SIG-M5 (cell line): ENCODE measurements around the gene PDHX.
"Not testable (repeated sequence)": the region's sequence is repeated elsewhere in the genome, so short reads cannot be mapped to it uniquely, and the experiment has no call there.

ENCODE experiments used
- DNase-seq: peaks from one replicate; lab custom pipeline; 2025; lab: John Stamatoyannopoulos, UW

The PDHX gene

DNA sequence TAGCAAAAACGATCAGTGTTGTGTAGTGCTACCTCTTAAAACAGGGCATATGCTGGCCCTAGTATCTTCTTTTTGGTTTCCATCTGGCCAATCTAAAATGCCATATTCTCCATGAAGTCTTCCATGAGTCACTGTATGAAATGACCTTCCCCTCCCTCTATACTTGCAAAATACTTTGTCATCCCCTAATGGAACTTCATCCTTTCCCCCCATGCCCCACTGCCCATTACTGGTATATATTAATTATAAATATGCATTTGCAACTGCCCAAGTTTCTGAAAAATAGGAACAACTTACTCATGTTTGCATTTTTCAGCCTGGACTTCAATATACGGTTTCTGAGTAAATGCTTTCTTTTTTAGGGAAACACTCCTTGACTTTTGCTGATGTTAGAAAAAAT lies 4.7 kb upstream of the PDHX start:
- no peak for DNase-seq

DNA sequence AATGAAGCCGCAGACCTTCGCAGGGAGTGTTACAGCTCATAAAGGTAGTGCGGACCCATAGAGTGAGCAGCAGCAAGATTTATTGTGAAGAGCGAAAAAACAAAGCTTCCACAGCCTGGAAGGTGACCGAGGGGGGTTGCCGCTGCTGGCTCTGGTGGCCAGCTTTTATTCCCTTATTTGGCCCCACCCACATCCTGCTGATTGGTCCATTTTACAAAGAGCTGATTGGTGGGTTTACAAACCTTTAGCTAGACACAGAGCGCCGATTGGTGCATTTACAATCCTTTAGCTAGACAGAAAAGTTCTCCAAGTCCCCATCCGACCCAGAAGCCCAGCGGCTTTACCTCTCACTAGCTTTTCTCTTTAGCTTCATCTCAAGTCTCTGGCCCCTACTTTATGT lies 2.9 kb upstream of the PDHX start:
- DNase-seq: not testable (repeated sequence)

DNA sequence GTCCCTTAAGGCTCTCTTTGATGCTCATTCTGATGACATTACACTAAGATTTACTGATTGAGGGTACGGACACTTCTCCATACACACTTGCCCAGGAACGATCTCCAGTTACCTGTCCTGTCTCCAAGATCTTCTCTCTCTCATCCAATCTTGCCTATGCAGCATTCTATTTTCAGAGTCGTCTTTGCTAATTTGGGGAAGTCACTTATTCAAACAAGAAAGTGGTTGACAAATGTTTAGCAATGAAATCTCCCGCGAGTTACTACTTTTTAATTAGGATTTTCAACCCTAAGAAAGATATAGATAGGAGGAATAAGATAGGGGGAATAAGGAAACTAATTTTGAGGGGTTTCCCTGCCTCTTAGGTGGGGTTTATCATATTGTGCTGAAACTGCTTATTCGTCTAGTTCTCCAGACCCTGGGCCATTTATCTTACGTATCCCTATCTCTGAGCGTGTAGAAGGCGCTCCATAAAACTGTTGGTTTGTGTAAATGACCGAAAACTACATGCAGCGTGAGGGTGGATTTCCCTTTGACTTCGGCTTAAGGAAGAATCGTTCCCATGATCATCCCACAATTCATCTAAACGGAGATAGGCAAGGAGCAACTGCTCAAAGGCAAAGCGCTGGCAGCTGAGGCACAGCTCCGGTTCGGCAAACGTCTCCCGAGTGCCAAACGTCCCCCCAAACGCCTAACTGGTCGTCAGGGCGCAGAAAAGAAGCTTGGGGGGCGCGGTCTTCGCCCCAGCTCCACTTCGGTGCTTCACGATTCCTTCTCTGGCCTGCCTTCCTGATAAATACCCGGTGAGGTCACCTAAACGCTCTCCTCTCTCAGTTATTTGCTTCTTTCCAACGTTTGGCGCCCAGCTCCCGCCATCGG lies 1.0 kb upstream of the PDHX start:
- no peak for DNase-seq

DNA sequence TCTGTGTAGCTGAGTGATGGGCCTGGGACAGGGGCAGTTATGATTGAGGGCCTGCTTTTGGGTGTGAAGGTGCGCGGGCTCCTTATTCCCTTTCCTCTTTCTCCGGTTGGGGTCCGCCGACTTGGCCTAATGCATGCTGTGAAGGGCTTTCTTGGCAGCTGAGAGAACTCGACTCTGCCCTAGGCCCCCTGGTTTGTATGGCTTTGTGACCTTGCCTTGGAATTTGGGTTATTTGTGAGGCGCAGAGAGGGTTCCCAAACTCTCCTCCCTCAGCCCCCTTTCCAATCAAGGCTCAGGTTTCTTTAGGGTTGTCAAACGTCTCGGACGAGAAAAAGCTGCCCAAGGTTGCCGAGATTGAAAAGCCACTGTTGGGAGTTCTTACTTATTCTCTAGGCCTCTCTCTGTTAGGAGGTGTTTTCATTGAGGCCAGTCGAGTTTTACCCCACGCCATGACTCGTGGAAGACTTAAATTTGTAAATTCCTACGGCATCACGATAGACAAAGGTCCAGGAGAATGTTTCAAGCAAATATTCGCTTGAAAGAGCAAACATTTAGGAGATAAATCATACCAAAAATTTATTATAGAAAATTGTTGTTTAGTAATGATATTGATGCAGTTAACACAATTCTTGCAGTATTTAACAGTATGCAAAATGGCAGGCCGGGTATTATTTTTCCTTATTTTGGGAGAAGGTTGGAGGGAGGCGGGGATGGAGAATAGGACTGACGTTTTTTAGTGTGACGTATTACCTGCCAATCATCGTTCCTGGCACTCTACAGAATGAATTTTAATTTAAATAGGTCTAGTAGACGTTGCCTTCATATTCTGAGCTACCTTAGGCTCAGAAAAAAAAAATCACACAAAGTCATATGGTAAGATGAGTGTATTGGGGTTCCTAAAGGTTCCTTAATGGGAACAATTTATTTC lies 689 bp downstream of the PDHX start:
- no peak for DNase-seq

DNA sequence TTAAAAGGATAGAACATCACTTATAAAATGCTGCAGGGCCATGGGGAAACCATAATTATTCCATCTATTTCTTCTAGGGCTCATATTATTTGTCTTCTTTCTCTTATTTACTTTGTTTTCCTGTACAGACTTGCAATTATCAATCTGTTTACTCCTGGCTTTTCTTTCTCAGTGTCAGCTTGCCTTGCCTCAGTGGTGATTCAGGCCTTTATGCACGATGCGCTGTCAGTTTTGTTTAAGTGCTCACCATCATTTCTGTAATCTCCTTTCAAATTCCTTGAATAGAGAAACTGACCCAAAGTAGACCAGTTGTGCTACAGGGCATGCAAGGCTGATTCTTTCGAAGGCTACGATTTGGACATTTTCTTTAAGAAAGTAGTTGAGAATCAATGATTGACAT lies 4.7 kb downstream of the PDHX start:
- no peak for DNase-seq

DNA sequence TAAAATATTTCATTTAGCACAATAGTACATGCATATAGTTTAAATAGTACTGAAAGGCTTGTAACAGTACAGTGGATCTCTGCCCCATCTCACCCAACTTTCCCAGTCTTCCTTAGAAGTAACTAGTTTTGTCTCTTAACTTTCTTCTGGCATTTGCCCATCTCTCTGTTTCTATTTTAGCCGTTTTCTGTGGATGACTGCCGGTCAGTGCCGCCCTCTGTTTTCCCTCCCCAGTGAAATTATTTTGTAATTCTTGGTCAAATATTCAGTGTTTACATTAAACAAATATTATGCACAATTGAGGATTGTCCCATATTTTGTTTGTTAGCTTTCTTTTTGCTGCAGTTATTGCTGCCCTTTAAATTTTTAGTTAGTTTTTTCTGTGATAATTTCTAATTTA lies 8.3 kb downstream of the PDHX start:
- DNase-seq: no peak

DNA sequence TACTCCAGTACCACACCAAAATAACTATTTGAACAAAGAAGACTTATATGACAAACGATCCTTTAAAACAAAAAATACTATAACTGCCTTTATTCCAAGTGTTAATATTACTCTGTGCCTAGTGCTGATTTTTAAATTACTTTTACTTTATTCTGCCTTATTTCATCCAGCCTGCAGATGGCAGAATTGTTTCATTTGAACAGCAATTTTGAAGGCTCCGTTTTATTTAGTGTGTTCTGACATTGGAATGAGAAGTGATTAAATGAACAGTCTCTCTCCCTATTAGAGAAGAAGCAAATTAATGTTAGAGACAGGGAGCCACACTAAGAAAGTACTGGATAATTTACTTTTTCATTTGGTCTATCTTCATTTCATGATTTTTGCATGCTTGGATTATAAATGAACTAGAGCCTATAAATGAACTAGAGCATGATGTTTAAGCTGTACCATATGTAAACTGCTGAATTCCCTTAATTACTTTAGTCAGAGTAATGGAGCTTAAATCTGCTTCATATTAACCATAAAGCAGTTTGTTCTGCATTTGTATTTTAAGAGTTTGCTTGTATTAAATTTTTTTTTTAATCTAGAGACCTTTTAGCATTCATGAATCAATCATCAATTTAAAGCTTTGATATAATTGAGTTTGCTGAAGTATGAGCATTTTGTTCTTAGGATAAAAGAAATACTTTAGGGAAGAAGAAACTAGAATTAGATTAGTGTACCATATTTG lies 9.8 kb downstream of the PDHX start:
- no peak for DNase-seq

DNA sequence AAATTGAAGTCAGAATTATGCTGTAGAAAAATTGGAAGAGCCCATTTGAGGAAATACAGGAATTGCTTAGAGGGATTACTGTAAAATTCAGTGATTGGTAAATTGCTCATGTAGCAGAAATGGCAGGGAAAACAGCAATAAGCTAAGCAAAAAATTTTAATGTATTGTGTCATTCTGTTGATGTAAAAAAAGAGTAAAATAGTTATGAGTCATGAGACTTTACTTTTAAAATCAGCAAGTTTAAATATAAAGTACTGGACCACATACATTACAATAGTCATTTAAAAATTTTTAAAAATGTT lies 10.4 kb downstream of the PDHX start:
- DNase-seq: no peak

DNA sequence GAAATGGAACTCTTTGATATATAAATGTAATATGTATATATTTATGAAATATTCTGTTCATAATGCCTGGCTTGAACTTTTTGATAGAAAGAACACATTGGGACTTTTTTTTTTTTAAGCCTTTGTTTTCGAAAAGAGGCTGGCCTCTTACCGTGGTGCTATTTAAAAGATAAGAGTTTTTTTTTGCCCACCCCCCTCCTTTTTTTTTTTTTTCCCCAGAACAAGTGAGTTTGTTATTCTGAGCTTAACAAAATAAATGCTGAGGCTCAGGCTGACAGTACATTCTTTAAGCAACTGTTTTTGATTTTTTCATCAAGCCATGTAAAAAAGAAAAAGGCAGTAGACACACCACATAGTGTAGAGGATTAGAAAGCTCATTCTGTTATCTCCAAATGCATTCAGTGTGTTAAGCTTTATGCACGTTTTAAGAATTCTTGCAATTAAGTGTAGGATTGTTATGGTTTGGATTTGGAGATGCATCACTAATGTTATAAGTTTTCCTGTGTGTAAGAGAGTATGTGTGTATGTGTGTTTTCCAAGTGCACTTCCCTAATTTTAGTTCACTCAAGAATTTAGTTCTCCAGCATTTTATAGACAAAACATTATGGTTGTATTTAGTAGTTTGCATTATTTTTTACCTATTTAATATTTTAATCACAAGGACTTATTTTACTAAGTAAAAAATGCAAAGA lies 12.0 kb downstream of the PDHX start:
- DNase-seq: no peak

DNA sequence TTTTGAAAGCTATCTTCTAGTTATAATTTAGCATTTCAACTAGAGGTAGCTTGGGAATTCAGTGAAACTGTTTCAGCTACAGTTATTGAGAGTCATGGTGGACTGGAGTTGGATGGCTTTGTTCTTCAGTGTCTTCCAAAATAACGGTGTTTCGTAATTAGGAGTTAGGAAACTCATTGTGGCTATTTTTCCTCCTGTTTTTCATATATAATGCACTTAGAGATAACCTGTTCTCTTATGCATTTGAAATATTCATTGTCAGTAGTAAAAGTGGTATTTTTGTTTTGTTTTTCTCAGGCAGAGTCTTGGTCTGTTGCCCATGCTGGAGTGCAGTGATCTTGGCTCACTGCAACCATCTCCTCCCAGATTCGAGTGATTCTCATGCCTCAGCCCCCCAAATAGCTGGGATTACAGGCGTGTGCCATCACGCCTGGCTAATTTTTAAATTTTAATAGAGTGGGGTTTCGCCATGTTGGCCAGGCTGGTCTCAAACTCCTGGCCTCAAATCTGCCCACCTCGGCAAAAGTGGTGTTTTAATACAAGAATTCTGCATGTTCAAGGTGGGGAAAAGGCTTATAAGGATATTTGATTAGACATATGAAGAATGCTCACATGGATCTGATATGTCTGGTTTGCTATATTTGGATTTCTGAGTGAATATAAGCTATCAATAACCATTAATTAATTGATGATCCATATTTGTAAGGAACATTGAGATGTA lies 12.7 kb downstream of the PDHX start:
- no peak for DNase-seq

DNA sequence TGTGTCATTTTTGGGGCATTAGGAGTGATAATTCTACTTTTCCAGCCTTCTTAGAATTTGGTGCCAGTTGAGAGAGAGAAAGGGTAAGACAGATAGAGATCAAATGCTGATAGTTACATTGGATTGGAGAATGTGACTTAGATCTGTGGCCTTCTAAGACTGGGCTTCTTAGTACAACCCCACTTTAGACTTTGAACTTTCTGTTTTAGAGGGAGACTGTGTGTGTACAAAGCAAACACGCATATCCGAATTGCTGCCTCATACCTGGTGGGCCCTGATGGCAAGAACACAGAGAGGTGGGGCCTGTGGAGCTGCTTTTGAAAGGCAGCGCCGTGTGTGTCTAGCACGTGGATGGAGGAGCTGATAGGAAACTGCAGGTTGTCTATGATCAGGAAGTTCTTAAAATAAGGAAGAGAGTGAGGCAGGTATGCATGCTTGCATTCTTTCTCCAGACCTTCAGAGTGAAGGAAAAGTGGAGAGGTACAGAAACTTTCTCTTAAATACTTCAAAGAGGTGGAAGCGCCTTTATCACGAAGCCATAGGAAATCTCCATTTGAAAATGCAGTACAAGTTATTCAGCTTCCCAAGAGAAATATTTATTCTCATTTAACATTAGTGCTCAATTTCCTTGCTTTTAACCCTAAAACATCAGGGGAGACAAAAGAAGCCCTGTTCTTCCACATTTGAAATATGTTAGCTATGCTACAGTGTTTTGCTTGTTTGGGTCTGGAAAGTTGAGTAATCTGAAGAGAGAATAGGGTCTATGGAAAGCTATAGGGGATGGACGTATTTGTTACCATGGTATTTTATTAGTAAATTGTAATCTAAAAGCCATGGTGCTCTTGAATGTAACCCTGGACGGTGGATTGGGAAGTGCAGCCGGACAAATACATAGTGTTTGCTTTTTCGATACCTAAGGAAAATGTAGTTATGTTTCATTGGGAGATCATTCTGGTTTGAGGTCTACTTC lies 13.7 kb downstream of the PDHX start:
- DNase-seq: no peak

DNA sequence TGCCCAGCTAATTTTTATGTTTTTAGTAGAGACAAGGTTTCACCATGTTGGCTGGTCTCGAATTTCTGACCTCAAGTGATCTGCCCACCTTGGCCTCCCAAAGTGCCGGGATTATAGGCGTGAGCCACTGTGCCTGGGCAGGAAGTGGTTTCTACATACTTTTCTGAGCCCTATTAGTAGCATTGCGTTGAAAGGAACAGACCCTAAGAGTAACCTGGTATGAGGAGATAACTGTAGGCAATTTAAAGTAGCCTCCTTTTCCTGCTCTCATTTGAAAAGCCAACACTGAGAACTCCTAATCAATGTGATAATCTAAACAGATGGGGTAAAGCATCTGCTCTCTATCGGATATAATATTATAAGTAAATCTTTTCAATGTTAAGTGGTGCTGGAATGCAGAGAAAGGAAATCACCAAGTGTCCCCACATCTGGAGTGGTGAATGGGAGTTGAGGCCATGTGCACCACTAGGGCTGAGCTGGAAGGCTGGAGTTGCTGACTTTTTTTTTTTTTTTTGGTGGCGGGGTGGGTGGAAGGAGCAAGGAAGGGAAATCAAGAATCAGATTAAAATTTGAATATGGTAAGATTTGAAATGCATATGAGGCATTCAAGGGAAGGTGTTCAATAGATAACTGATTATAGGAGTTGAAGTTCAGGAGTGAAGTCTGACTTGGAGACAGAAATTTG lies 20.7 kb downstream of the PDHX start:
- no peak for DNase-seq

DNA sequence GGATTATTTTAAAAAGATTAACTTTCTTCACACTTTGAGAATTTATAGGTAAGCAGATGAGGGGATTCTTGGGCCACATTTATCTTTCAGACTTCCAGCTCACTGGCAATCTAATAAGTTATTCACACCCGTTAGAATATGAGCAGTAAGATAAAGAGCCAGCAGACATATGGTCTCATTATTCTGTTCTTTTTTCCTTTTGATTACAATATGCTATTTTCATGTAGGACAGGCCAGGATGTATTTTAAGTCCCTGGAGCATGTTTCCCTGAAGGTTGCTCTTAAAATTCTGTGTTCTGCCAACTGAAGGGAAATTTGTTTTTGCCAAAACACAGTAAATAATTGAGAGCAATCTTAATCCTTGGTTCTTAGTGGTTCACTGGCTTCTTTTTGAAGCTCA lies 22.2 kb downstream of the PDHX start:
- DNase-seq: no peak

DNA sequence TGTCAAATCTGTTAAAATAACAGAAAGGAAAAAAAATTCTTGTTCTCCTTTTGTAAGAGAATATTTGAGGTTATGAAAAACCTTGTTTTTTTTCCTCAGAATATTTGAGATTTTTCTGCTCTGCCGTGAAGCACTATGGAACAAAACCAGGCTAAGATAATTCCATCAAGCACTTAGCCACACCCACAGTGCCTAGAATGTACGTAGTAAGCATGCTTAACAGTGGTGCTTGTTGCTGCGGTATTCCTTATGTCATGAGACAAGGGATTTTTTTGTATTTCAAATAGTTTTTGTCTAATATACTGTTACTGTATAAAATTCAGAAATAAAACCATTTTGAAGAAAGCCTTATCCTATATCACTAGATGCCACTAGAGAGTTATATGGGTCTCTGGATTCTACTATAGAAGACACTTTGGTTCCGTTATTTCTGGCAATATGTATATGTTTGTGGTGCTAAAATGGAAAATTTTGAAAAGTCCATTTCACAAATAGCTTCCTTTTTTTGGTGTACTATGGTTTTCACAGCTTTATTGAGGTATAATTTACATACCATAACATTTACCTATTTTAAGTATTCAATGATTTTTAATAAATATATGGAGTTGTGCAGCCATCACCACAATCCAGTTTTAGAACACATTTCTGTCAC lies 23.7 kb downstream of the PDHX start:
- no peak for DNase-seq

DNA sequence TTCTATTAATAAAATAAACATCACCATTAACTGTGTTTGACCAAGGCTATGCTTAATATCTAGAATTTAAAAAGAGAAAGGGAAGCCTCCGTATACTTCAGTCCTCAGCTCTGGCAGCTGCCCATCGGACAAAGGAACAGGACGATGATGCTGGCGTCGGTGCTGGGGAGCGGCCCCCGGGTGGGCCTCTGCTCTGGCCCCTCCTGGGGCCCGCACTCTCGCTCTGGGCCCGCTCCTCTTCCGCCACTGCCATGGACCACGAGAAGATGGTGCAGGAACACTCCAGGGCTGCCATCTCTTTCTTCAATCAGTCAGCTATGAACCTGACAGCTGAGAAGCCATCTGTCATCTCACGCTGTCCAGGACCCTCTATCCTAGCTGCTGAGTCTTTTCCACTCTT lies 25.3 kb downstream of the PDHX start:
- no peak for DNase-seq

DNA sequence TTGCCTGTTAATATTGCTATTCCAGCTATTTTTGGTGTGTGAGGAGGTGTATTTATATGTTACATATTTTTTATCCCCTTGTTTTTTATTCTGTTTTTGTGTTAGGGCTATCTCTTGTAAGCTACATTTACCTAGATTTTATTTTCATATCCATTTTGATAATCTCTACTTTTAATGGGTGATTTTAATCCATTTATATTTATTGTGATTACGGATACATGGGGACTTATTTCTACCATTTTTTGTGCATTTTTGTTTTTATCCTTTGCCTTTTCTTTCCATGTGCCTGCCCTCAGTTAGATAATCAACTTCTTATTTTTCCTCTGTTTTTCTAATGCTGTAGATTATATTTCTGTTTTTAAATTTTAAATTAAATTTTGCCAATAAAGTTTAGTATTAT lies 28.3 kb downstream of the PDHX start:
- DNase-seq: no peak

DNA sequence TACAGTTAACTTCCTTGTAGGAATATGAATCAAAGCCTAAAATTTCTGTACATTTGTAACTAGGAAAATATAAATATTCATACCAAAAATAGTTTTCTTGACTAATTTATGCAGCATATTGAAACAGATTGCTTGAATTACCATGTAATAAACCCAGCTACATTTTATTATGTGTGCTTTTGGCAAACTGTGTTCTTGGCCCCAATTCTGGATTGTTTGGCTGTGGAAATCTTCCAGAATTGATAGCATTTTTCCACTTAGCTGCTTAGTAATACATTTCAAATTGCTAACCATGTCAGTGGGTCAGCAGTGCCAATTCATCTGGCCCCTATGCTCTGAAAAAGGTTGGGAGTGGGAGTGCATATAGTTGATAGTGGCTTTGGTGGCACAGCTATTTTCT lies 32.3 kb downstream of the PDHX start:
- DNase-seq: no peak

DNA sequence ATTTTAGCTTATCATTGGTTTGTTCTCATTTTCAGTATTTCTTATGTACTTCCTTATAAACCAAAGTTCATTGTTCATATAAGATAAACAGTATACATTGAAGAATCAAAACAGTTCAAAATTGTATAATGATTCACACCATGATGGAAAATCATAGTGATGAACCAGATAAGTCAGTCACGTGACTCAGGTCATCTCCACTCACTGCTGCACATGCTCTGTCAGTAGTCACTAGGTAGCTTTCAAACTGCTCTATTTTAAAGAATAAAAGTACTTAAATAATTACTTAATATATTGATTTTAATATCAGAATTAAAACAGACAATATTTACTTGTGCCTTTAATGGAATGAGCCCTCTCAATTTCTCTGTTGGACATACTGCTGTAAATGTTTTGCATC lies 37.5 kb downstream of the PDHX start:
- no peak for DNase-seq

DNA sequence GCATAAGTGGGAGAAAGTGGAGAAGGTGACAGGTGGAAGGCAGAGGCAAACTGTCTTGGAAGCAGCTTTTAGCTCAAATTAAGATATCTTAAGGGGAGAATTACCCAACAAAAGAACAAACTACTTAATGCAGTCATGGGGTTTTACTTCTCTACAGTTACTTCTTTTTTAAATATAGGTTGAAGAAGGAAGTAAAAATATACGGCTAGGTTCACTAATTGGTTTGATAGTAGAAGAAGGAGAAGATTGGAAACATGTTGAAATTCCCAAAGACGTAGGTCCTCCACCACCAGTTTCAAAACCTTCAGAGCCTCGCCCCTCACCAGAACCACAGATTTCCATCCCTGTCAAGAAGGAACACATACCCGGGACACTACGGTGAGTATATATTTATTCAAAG lies 40.8 kb downstream of the PDHX start:
- no peak for DNase-seq
